SU-DHL-6 (cell line): Measurements from ENCODE around the gene ATP5F1D.

Source experiments
- H2AFZ ChIP-seq: fragments of 200-600 bp; sonication (generic); 2 replicates; pipeline ENCODE4 v1.6.1; 2014; ENCODE audit warnings: low read depth, mild to moderate bottlenecking, moderate library complexity, mixed read lengths, antibody characterized with exemption, low read length; ENCODE audit not compliant: severe bottlenecking
- H3F3A ChIP-seq: fragments of 200-600 bp; shearing (Covaris generic); 2 replicates; pipeline ENCODE4 v1.6.0; 2016; ENCODE audit warnings: antibody characterized with exemption, mild to moderate bottlenecking; ENCODE audit not compliant: insufficient read depth
- H3K27ac ChIP-seq: fragments of 200-600 bp; sonication (generic); 2 replicates; pipeline ENCODE4 v1.5.1; 2016; ENCODE audit warnings: low read depth, mild to moderate bottlenecking, low read length, moderate library complexity, mixed read lengths
- H3K27me3 ChIP-seq: fragments of 200-600 bp; sonication (generic), shearing (Covaris generic); 2 replicates; pipeline ENCODE4 v1.6.0; 2014; ENCODE audit warnings: mild to moderate bottlenecking, low read length
- H3K36me3 ChIP-seq: fragments of 200-600 bp; sonication (generic); 2 replicates; pipeline ENCODE4 v1.6.1; 2014; ENCODE audit warnings: mild to moderate bottlenecking, low read length, mixed read lengths
- H3K4me2 ChIP-seq: fragments of 300-600, 200-600 bp; shearing (Covaris generic), sonication (generic); 2 replicates; pipeline ENCODE4 v1.6.0; 2014; ENCODE audit warnings: low read length, low read depth, mild to moderate bottlenecking; ENCODE audit not compliant: poor library complexity, severe bottlenecking
- H3K4me3 ChIP-seq: fragments of 200-600 bp; sonication (generic); 2 replicates; pipeline ENCODE4 v1.5.1; 2014; ENCODE audit warnings: antibody characterized with exemption, low read length, mild to moderate bottlenecking, mixed read lengths; ENCODE audit not compliant: insufficient read depth, poor library complexity, severe bottlenecking
- H3K79me2 ChIP-seq: fragments of 200-600 bp; sonication (generic); 2 replicates; pipeline ENCODE4 v1.6.1; 2014; ENCODE audit warnings: mild to moderate bottlenecking, low read length, moderate library complexity; ENCODE audit not compliant: insufficient read depth
- H3K9ac ChIP-seq: fragments of 200-600 bp; sonication (generic); 2 replicates; pipeline ENCODE4 v1.7.0; 2014; ENCODE audit warnings: mild to moderate bottlenecking, low read length
- H3K9me2 ChIP-seq: fragments of 200-600 bp; sonication (generic); replicated peaks from 2 replicates; pipeline ENCODE4 v1.6.1; 2014; ENCODE audit warnings: low read length; ENCODE audit not compliant: insufficient read depth
- H3K9me3 ChIP-seq: fragments of 200-600 bp; sonication (generic); 2 replicates; pipeline ENCODE4 v1.6.1; 2014; ENCODE audit warnings: low read length, mixed read lengths; ENCODE audit not compliant: insufficient read depth
- H4K20me1 ChIP-seq: fragments of 200-600 bp; sonication (generic); 2 replicates; pipeline ENCODE4 v1.6.1; 2014; ENCODE audit warnings: low read depth, mild to moderate bottlenecking, antibody characterized with exemption, low read length, moderate library complexity, mixed read lengths
- EZH2phosphoT487 ChIP-seq: fragments of 200-600 bp; sonication (generic), shearing (Covaris generic); conservative IDR thresholded peaks from 2 replicates; pipeline ENCODE4 v1.6.1; 2018; ENCODE audit warnings: mild to moderate bottlenecking, antibody characterized with exemption, low read length, moderate library complexity, mixed read lengths
- TF ChIP-seq, protein P1 (sequence below): fragments of 200-600 bp; sonication (generic); IDR thresholded peaks from one replicate; pipeline ENCODE4 v1.5.1; 2017; ENCODE audit warnings: antibody characterized with exemption, mild to moderate bottlenecking, low read length, moderate library complexity; ENCODE audit not compliant: insufficient read depth, poor library complexity, severe bottlenecking

The ATP5F1D gene

DNA sequence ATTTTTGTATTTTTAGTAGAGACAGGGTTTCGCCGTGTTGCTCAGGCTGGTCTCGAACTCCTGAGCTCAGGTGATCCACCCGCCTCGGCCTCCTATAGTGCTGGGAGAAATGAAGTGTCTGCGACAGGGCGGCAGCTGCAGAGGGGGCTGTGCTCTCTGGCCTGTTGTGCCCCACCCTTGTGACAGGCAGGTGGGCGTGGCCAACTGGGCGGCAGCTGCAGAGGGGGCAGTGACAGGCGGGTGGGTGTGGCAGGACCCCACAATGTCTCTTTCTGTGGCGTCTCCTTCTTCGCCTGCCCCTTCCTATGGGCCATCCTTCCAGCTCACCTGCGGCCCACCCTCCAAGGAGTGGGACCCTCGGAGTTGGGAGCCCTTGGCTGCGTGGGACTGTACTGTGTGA, 24.2 kb upstream of the ATP5F1D start:
- H3K9ac ChIP-seq = no peak overlapping the region
- H3K4me2 ChIP-seq = no peak overlapping the region
- H3K79me2 ChIP-seq = peaks cover 14% of the 10 kb centered on the region; the same call in 1 of the 2 replicates
- no peaks in the 10 kb centered on the region for H3K27me3 ChIP-seq
- no peak overlapping the region for H2AFZ ChIP-seq
- H3K36me3 ChIP-seq = no peaks in the 10 kb centered on the region
- H4K20me1 ChIP-seq = no peaks in the 10 kb centered on the region
- H3F3A ChIP-seq = no peaks in the 10 kb centered on the region
- H3K9me2 ChIP-seq = no peaks in the 10 kb centered on the region
- H3K27ac ChIP-seq = no peak overlapping the region
- no peak for TF ChIP-seq EZH2phosphoT487
- TF ChIP-seq, protein P1, sequence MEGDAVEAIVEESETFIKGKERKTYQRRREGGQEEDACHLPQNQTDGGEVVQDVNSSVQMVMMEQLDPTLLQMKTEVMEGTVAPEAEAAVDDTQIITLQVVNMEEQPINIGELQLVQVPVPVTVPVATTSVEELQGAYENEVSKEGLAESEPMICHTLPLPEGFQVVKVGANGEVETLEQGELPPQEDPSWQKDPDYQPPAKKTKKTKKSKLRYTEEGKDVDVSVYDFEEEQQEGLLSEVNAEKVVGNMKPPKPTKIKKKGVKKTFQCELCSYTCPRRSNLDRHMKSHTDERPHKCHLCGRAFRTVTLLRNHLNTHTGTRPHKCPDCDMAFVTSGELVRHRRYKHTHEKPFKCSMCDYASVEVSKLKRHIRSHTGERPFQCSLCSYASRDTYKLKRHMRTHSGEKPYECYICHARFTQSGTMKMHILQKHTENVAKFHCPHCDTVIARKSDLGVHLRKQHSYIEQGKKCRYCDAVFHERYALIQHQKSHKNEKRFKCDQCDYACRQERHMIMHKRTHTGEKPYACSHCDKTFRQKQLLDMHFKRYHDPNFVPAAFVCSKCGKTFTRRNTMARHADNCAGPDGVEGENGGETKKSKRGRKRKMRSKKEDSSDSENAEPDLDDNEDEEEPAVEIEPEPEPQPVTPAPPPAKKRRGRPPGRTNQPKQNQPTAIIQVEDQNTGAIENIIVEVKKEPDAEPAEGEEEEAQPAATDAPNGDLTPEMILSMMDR = no peak
- H3K4me3 ChIP-seq = no peak overlapping the region
- H3K9me3 ChIP-seq = no peaks in the 10 kb centered on the region

DNA sequence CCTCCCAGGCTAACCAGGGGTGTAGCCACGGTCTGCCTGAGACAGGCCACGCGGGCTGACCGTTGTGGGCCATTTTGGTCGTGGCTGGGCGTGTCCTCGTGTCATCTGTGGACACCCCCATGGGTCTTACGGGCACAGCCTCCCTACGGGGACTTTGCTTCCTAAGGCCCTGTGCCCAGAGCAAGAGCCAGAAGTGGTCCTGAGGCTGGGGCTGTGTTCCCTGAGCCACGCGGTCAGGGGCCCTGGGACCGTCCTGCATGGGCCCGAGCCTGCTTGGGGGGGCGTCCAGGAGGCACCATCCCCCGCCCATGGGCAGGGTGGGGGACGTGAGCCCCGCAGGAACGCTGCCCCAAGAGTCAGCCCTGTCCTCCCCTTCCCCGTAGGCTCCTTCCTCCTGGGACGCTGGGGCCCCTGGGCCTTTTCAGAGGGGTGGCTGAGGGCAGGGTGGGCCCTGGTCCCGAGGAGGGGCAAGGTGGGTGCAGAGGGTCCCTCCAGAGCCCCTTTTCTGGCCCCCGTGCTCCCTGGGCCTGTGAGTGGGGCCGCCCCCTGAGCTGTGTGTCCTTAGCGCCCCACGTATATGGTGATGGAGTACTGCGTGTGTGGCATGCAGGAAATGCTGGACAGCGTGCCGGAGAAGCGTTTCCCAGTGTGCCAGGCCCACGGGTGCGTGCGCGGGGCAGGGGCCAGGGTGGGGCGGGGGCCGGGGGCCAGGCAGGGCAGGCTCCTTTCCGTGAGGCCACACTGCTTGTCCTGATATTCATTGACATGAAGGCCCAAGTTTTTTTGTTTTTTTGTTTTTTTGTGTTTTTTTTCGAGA, 22.6 kb upstream of the ATP5F1D start:
- Histone ChIP-seq H3K36me3 (no peaks in the 10 kb centered on the region), H3K27me3 (no peaks in the 10 kb centered on the region), H3K9me2 (no peaks in the 10 kb centered on the region), H3K27ac (no peak overlapping the region), H3F3A (no peaks in the 10 kb centered on the region), H3K79me2 (peaks cover 14% of the 10 kb centered on the region; the same call in 1 of the 2 replicates), H2AFZ (no peak overlapping the region), H3K9me3 (no peaks in the 10 kb centered on the region), H4K20me1 (no peaks in the 10 kb centered on the region), H3K4me2 (no peak overlapping the region), H3K4me3 (no peak overlapping the region), H3K9ac (no peak overlapping the region)
- TF ChIP-seq, protein P1 = no peak
- TF ChIP-seq EZH2phosphoT487 = no peak

DNA sequence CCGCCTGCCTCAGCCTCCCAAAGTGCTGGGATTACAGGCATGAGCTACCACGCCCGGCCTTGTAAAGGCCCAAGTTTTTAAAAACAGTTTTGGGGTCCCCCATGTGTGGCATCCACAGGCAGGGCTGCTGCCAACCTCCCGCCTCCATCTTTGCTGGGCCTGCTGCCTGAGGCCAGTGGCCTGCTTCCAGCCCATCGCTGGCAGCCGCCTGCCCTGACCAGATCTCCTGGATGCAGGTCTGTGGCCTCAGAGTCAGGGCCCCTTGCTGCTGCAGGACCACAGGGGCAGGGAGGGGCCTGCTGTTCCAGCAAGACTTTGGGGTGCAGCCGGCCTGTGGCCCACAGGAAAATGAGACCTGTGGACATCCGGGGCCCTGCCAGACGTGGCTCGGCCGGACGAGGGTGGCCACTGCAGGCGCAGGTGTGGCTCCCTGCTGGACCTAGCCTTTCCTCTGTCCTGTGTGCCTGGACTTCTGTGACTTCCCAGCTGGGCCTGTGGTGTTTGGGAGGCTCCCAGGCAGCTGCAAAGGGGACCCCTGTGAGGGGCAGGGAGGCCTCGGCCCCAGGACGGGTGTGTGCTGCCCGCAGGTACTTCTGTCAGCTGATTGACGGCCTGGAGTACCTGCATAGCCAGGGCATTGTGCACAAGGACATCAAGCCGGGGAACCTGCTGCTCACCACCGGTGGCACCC, 21.6 kb upstream of the ATP5F1D start:
- no peak overlapping the region for H3K4me2 ChIP-seq
- peaks cover 6% of the 10 kb centered on the region; the same call in 1 of the 2 replicates for H3K79me2 ChIP-seq
- no peak overlapping the region for H3K4me3 ChIP-seq
- no peak overlapping the region for H2AFZ ChIP-seq
- H3F3A ChIP-seq = no peaks in the 10 kb centered on the region
- no peak overlapping the region for H3K27ac ChIP-seq
- H3K27me3 ChIP-seq = no peaks in the 10 kb centered on the region
- no peak overlapping the region for H3K9ac ChIP-seq
- TF ChIP-seq, protein P1 = no peak
- TF ChIP-seq EZH2phosphoT487 = no peak
- H3K36me3 ChIP-seq = no peaks in the 10 kb centered on the region
- H4K20me1 ChIP-seq = no peaks in the 10 kb centered on the region
- no peaks in the 10 kb centered on the region for H3K9me2 ChIP-seq
- H3K9me3 ChIP-seq = no peaks in the 10 kb centered on the region
